Stomach (tissue), 4 donors: ENCODE results near the gene CDCA4.

Experiments used
- EP300 ChIP-seq: sonication (generic); formaldehyde crosslinking; IDR thresholded peaks from one replicate; pipeline ENCODE4 v1.6.1; 2017; ENCODE audit warnings: antibody characterized with exemption
- POLR2A ChIP-seq, 4 donors: fragments of 450-650 bp; IDR thresholded peaks; one replicate each; pipeline ENCODE4 v1.6.1; 2016; ENCODE audit warnings: antibody characterized with exemption in 4 of 4, control low read depth in 2 of 4, mild to moderate bottlenecking in 1 of 4, moderate library complexity in 1 of 4
- TF ChIP-seq, protein P1 (sequence below), 7 experiments: fragments of 450-650 bp in 4 of 7; fragments of 200-600 bp in 3 of 7; sonication (generic) in 3 of 7; IDR thresholded peaks; one replicate each; pipeline ENCODE4 v1.5.1; 2016 to 2019; ENCODE audit warnings: antibody characterized with exemption in 7 of 7, control low read depth in 2 of 7, mild to moderate bottlenecking in 1 of 7

GRCh38 chr14:104972301-104973134 is 48.4 kb downstream of the CDCA4 start:
- no peak for TF ChIP-seq EP300
- TF ChIP-seq, protein P1, sequence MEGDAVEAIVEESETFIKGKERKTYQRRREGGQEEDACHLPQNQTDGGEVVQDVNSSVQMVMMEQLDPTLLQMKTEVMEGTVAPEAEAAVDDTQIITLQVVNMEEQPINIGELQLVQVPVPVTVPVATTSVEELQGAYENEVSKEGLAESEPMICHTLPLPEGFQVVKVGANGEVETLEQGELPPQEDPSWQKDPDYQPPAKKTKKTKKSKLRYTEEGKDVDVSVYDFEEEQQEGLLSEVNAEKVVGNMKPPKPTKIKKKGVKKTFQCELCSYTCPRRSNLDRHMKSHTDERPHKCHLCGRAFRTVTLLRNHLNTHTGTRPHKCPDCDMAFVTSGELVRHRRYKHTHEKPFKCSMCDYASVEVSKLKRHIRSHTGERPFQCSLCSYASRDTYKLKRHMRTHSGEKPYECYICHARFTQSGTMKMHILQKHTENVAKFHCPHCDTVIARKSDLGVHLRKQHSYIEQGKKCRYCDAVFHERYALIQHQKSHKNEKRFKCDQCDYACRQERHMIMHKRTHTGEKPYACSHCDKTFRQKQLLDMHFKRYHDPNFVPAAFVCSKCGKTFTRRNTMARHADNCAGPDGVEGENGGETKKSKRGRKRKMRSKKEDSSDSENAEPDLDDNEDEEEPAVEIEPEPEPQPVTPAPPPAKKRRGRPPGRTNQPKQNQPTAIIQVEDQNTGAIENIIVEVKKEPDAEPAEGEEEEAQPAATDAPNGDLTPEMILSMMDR (IDR thresholded peaks at IDR 0.05), result no peak
- no peak for TF ChIP-seq POLR2A (IDR thresholded peaks at IDR 0.05)
